Erythroblast (primary cell): ENCODE data around the gene H6PD.

Source experiments
- GATA1 ChIP-seq: IDR thresholded peaks from 2 replicates; pipeline ENCODE4 v1.6.1; 2011; ENCODE audit warnings: low read depth, mild to moderate bottlenecking, control low read depth, low read length, moderate library complexity
- POLR2A ChIP-seq: IDR thresholded peaks from 2 replicates; pipeline ENCODE4 v1.6.1; 2011; ENCODE audit warnings: mild to moderate bottlenecking, low read length

DNA sequence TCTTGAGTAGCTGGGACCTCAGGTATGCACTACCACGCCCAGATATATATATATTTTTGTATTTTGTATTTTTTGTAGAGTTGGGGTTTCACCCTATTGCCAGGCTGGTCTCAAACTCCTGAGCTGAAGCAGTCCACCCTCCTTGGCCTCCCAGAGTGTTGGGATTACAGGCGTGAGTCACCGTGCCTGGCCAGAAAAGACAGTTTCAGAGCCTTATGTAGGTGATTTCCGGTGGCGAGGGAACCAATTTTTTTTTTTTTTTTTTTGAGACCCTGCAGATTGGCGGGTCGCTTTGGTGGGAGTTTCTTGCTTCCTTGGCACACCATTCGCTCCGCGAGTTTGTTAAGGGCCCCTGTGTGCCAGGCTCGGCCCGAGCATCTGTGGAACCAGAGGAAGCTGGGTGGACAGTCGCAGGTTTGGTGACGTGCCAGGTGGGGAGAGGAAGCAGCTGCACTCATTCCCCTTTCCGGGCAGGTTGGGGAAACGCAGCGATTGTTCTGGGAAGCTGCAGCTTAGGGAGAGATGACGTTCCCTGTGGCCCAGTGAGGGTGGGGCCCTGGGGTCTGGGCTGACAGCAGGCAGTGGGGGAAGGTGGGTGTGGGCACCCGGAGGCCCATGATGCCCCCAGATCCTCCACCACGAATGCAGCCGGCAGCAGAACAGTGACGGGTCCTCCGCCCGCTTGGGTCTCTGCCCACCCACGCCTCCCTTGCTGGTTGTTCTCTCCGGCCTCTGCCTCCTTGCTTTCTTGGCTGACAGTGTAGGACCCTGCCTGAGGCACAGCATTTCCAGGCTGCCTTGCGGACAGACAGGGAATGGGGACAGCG is 83.2 kb downstream of the H6PD start:
- TF ChIP-seq POLR2A (no peak), GATA1 (no peak)
